Skeletal muscle satellite cell (primary cell): ENCODE results near the gene MYT1.

Experiments
- H3K27me3 ChIP-seq: 2 replicates; pipeline ENCODE4 v1.7.0; 2013; ENCODE audit warnings: low read length; ENCODE audit not compliant: control insufficient read depth, insufficient read depth
- H3K36me3 ChIP-seq: 2 replicates; pipeline ENCODE4 v1.7.0; 2013; ENCODE audit warnings: mild to moderate bottlenecking, control low read depth, low read length; ENCODE audit not compliant: insufficient read depth
- H3K4me1 ChIP-seq: 2 replicates; pipeline ENCODE4 v1.7.0; 2013; ENCODE audit warnings: low read length; ENCODE audit not compliant: control insufficient read depth, insufficient read depth
- H3K4me2 ChIP-seq: 2 replicates; pipeline ENCODE4 v1.7.0; 2013; ENCODE audit warnings: mild to moderate bottlenecking, low read length
- H3K4me3 ChIP-seq: 2 replicates; pipeline ENCODE4 v1.7.0; 2013; ENCODE audit warnings: low read length
- H3K9ac ChIP-seq: 2 replicates; pipeline ENCODE4 v1.7.0; 2013; ENCODE audit warnings: mild to moderate bottlenecking, low read depth, low read length, moderate library complexity
- H3K9me3 ChIP-seq: replicated peaks from 2 replicates; pipeline ENCODE4 v1.7.0; 2013; ENCODE audit warnings: mild to moderate bottlenecking, control low read depth, low read length

The MYT1 gene

DNA sequence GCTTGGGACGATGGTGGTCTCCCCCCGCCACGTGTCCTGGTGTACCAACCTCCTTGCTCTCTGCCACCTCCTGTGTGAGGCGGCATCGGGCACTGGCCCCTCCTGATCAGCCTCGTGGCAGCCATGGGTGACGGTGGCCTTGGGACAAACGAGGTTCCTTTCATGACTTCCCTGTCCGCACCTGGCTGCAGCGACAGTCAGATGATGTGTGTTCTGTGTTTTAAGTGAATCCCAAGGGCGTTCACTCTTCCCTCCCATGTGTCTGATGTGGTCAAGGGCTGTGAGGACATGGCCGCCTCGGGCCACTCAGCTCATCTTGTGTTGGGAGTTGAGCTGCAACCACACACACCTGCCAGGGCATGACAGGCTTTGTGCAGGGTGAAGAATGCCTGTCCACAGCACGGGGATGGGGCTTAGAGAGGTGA, 60.9 kb downstream of the MYT1 start:
- no peak overlapping the region for H3K4me2 ChIP-seq
- no peaks in the 10 kb centered on the region for H3K36me3 ChIP-seq
- peaks cover 2% of the 10 kb centered on the region for H3K27me3 ChIP-seq
- H3K9ac ChIP-seq, result peak overlapping the region; percentile 38
- H3K4me3 ChIP-seq, result no peak overlapping the region
- H3K9me3 ChIP-seq, result no peaks in the 10 kb centered on the region
- peaks cover 38% of the 10 kb centered on the region for H3K4me1 ChIP-seq

DNA sequence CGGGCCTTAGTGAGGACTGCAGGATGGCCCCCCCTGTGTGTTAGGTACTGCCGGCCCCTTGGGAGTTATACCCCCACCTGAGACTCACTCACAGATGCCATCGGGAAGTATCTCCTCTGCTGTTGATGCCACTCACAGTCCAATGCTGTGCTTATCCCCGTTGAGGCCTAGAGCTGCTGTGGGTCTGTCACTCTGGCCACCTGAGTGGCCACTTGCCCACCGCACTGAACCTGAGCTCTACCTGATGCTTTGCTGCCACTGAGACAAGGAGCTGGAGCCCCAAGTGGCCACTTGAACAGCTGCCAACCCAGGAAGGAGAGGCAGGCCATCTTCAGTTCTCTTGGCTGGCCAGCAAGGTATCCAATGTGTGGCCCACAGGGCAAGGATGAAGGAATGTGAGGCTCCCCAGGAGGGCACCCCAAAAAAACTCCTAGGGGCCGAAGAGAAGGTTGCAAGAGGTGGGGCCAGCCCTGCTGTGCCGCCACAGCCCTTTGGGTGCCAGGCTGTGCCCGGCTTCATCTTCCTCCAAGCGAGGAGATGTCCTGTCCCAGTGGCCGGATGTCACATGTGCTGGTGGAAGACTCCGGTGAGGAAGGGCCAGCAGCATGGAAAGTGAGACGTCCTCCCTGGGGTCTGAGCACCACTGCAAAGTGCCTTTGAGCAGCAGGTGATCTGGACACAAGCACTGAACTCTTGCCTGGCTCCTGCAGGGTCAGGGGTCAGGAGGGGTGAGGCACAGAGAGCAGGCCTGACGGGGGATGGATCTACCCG, 61.8 kb downstream of the MYT1 start:
- Histone ChIP-seq H3K9me3 (no peaks in the 10 kb centered on the region), H3K4me1 (peaks cover 38% of the 10 kb centered on the region), H3K9ac (no peak overlapping the region), H3K4me2 (no peak overlapping the region), H3K27me3 (no peaks in the 10 kb centered on the region), H3K4me3 (no peak overlapping the region), H3K36me3 (no peaks in the 10 kb centered on the region)

DNA sequence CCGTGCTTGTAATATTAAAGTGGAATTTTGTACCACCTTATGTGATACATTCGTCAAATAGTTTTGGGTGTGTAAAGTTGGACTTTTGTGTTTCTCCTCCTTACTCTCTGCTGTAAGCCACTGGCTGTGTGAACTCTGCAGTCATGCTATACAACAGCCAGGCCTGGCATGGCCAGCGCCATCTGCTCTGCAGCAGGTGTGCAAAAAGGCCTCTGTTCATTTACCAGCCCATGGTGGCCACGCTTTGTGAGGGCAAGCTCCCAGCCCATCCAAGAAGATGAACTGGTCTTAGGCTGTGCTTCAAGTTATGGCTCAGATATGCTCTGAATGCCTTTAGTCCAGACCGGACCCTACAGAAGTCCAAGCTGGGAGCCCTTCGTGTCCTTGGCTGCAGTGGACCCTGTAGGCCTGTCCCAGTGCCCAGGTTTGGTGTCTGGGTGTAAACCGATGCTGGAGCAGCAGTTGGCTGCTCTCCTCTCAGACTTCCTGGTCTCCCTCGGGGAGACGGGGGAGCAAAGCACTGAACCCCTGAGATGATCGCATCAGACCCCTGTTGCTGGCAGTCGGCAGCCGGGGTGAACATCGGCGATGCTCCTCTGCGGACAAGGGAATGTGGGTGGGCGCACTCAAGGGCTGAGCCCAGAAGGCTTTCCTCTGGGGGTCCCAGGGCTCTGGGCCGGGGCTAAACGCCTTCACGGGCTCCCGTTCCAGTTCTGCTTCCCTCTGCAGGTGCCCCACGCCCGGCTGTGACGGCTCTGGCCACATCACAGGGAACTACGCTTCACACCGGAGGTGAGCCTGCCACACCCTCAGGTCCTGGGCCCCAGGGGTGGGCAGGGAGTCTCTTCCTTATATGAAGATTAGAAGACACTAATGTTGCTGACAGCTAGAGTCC, 62.7 kb downstream of the MYT1 start:
- Histone ChIP-seq H3K36me3 (no peaks in the 10 kb centered on the region), H3K4me3 (no peak overlapping the region), H3K4me2 (no peak overlapping the region), H3K27me3 (no peaks in the 10 kb centered on the region), H3K9ac (no peak overlapping the region), H3K4me1 (peaks cover 33% of the 10 kb centered on the region), H3K9me3 (no peaks in the 10 kb centered on the region)

DNA sequence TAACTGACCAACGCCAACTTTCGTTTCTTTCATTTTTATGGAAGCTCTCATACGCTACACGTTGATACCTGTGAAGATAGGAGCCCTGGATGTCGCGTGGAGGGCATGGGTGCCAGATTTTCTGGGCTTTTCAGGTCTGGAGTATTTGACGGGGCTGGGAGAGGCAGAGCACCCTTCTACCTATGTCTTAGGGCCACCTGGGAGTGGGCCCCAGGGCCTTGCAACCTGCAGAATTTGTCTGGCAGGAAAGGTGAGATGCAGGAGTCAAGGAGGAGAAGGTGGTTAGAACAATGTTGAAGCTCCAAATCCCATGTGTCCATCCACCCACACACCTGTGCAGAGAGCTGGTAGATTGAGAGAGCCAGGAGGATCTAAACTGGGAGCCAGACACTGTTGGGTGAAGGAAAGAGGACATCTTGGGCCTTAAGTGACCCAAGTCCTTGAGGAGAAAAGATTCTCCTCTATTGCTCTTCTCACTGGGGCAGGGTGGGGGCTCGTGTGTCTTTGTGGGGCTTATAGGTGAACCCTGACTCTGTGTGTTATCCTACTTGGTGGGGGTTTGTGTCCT, 63.9 kb downstream of the MYT1 start:
- Histone ChIP-seq H3K4me3 (no peak overlapping the region), H3K4me1 (peaks cover 21% of the 10 kb centered on the region), H3K27me3 (no peaks in the 10 kb centered on the region), H3K9me3 (no peaks in the 10 kb centered on the region), H3K9ac (no peak overlapping the region), H3K36me3 (no peaks in the 10 kb centered on the region), H3K4me2 (no peak overlapping the region)

GRCh38 chr20:64228751-64229506, 64.7 kb downstream of the MYT1 start:
- no peak overlapping the region for H3K9ac ChIP-seq
- no peaks in the 10 kb centered on the region for H3K9me3 ChIP-seq
- peaks cover 13% of the 10 kb centered on the region for H3K4me1 ChIP-seq
- H3K4me2 ChIP-seq, result no peak overlapping the region
- H3K27me3 ChIP-seq, result no peaks in the 10 kb centered on the region
- no peak overlapping the region for H3K4me3 ChIP-seq
- no peaks in the 10 kb centered on the region for H3K36me3 ChIP-seq

DNA sequence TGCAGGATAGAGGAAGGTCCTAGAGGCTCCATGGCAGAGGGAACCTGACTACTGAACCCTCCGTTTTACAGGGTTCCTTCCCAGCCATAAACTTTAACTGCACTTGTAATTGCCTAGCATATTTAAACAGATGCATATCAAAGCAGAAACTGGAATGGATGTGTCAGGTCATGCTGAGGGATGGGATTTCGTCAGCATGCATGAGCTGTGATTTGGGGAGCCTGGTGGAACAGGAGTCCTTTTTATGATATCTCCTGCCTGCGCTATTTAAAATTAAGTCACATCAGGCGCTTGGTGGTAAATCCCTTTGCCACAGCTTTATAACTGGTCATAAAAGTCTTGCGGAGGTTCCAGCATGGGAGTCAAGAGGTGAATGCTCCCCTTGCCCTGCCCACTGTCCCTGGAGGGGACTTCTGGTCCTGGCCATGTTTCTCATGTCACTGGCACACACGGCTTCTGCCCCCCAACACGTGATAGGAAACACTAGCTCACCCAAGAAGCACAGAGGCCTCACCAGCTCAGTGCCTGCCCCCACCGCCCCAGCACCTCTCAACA, 65.3 kb downstream of the MYT1 start:
- no peak overlapping the region for H3K4me2 ChIP-seq

GRCh38 chr20:64230461-64231145, 66.4 kb downstream of the MYT1 start:
- Histone ChIP-seq H3K36me3 (no peaks in the 10 kb centered on the region), H3K27me3 (no peaks in the 10 kb centered on the region), H3K4me2 (no peak overlapping the region), H3K4me1 (no peaks in the 10 kb centered on the region), H3K4me3 (no peak overlapping the region), H3K9ac (no peak overlapping the region), H3K9me3 (no peaks in the 10 kb centered on the region)

More for the DNA sequence above, 65.3 kb downstream of the MYT1 start:
- H3K4me3 ChIP-seq, result no peak overlapping the region
- H3K9ac ChIP-seq, result no peak overlapping the region
- no peaks in the 10 kb centered on the region for H3K9me3 ChIP-seq
- H3K4me1 ChIP-seq, result peaks cover 9% of the 10 kb centered on the region
- no peaks in the 10 kb centered on the region for H3K27me3 ChIP-seq
- no peaks in the 10 kb centered on the region for H3K36me3 ChIP-seq

GRCh38 chr20:64231621-64232550, 67.6 kb downstream of the MYT1 start:
- no peak overlapping the region for H3K9ac ChIP-seq
- peaks cover under 1% of the 10 kb centered on the region for H3K27me3 ChIP-seq
- H3K4me3 ChIP-seq, result no peak overlapping the region
- H3K4me1 ChIP-seq, result no peaks in the 10 kb centered on the region
- H3K36me3 ChIP-seq, result no peaks in the 10 kb centered on the region
- no peaks in the 10 kb centered on the region for H3K9me3 ChIP-seq
- no peak overlapping the region for H3K4me2 ChIP-seq

GRCh38 chr20:64232794-64233193, 68.5 kb downstream of the MYT1 start:
- Histone ChIP-seq H3K4me2 (no peak overlapping the region), H3K4me1 (no peaks in the 10 kb centered on the region), H3K36me3 (no peaks in the 10 kb centered on the region), H3K9me3 (no peaks in the 10 kb centered on the region), H3K4me3 (no peak overlapping the region), H3K27me3 (peaks cover 7% of the 10 kb centered on the region), H3K9ac (no peak overlapping the region)

GRCh38 chr20:64233725-64234124, 69.5 kb downstream of the MYT1 start:
- H3K9me3 ChIP-seq, result no peaks in the 10 kb centered on the region
- H3K4me3 ChIP-seq, result no peak overlapping the region
- peaks cover 13% of the 10 kb centered on the region for H3K27me3 ChIP-seq
- no peak overlapping the region for H3K4me2 ChIP-seq
- H3K36me3 ChIP-seq, result no peaks in the 10 kb centered on the region
- H3K9ac ChIP-seq, result no peak overlapping the region
- H3K4me1 ChIP-seq, result no peaks in the 10 kb centered on the region
